DND-41 (cell line): ENCODE results near the gene GPC6.

ENCODE experiments used
- ATAC-seq: fragments of 200-7000 bp; cut with Tn5 transposase; 3 replicates; pipeline ENCODE4 v1.9.1; 2021; ENCODE audit warnings: low read depth; ENCODE audit not compliant: insufficient read depth
- DNase-seq: peaks from one replicate; pipeline ENCODE4 v3.0.0-alpha.2; 2020
- H2AFZ ChIP-seq: 2 replicates; pipeline ENCODE4 v1.6.0; 2012; ENCODE audit warnings: low read depth, low read length
- H3K27ac ChIP-seq: 2 replicates; pipeline ENCODE4 v1.5.1; 2012; ENCODE audit warnings: low read length, inconsistent platforms
- H3K27me3 ChIP-seq: fragments of 200-600 bp; sonication (generic); 2 replicates; pipeline ENCODE4 v1.6.0; 2012; ENCODE audit warnings: low read length, mild to moderate bottlenecking, inconsistent platforms; ENCODE audit not compliant: insufficient read depth, poor library complexity
- H3K36me3 ChIP-seq: 2 replicates; pipeline ENCODE4 v1.5.1; 2012; ENCODE audit warnings: low read length, inconsistent platforms; ENCODE audit not compliant: insufficient read depth
- H3K4me1 ChIP-seq: 2 replicates; pipeline ENCODE4 v1.5.1; 2012; ENCODE audit warnings: mild to moderate bottlenecking, low read length; ENCODE audit not compliant: insufficient read depth
- H3K4me2 ChIP-seq: 2 replicates; pipeline ENCODE4 v1.6.0; 2012; ENCODE audit warnings: mild to moderate bottlenecking, moderate library complexity, low read length, inconsistent platforms; ENCODE audit not compliant: insufficient read depth
- H3K4me3 ChIP-seq, 2 experiments: fragments of 200-600 bp in 1 of 2; shearing (Covaris generic) in 1 of 2; 2 replicates each; pipeline ENCODE4 v1.5.1; 2012 to 2016; ENCODE audit warnings: inconsistent platforms in 2 of 2, low read length in 2 of 2, mild to moderate bottlenecking in 2 of 2, low read depth in 1 of 2, moderate library complexity in 1 of 2
- H3K79me2 ChIP-seq: 2 replicates; pipeline ENCODE4 v1.6.0; 2012; ENCODE audit warnings: low read length, inconsistent platforms; ENCODE audit not compliant: insufficient read depth
- H3K9ac ChIP-seq: 2 replicates; pipeline ENCODE4 v1.6.0; 2012; ENCODE audit warnings: low read depth, mild to moderate bottlenecking, inconsistent platforms, low read length, moderate library complexity
- H3K9me3 ChIP-seq: 2 replicates; pipeline ENCODE4 v1.5.1; 2012; ENCODE audit warnings: low read length, moderate library complexity, mild to moderate bottlenecking, inconsistent platforms; ENCODE audit not compliant: insufficient read depth, severe bottlenecking
- H4K20me1 ChIP-seq: 2 replicates; pipeline ENCODE4 v1.6.0; 2012; ENCODE audit warnings: low read length; ENCODE audit not compliant: insufficient read depth
- EZH2 ChIP-seq: IDR thresholded peaks from 3 replicates; pipeline ENCODE4 v1.6.1; 2012; ENCODE audit warnings: borderline replicate concordance, low read depth, mild to moderate bottlenecking, moderate library complexity, low read length, inconsistent platforms; ENCODE audit not compliant: severe bottlenecking
- TF ChIP-seq, protein P1 (sequence below): IDR thresholded peaks from 2 replicates; pipeline ENCODE4 v1.5.1; 2012; ENCODE audit warnings: borderline replicate concordance, low read length, moderate library complexity, mild to moderate bottlenecking; ENCODE audit not compliant: poor library complexity, severe bottlenecking; ENCODE audit errors: extremely low read depth

GPC6 gene

DNA sequence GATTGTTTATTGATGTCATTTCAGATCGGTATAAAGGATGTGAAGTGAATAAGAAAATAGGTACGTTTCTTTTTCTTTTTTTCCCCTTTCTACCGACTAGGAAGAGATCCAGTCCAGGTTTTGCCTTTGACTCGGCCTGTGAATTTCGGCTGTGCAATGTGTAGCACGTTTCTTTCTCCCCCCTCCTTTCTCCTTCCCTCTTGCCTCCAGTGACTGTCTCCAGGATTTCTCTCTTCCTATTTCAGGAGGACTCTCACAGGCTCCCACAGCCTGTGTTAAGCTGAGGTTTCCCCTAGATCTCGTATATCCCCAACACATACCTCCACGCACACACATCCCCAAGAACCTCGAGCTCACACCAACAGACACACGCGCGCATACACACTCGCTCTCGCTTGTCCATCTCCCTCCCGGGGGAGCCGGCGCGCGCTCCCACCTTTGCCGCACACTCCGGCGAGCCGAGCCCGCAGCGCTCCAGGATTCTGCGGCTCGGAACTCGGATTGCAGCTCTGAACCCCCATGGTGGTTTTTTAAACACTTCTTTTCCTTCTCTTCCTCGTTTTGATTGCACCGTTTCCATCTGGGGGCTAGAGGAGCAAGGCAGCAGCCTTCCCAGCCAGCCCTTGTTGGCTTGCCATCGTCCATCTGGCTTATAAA lies at the start of gene GPC6:
Gene GPC6, plus strand, starts transcription at position 185 of the 657 bp plus-strand sequence.
- no peak within 1 kb of the TSS for H3K9ac ChIP-seq
- DNase-seq (no peak), ATAC-seq (no peak)
- H3K27ac ChIP-seq: no peak within 1 kb of the TSS
- TF ChIP-seq EZH2: no peak
- TF ChIP-seq, protein P1, sequence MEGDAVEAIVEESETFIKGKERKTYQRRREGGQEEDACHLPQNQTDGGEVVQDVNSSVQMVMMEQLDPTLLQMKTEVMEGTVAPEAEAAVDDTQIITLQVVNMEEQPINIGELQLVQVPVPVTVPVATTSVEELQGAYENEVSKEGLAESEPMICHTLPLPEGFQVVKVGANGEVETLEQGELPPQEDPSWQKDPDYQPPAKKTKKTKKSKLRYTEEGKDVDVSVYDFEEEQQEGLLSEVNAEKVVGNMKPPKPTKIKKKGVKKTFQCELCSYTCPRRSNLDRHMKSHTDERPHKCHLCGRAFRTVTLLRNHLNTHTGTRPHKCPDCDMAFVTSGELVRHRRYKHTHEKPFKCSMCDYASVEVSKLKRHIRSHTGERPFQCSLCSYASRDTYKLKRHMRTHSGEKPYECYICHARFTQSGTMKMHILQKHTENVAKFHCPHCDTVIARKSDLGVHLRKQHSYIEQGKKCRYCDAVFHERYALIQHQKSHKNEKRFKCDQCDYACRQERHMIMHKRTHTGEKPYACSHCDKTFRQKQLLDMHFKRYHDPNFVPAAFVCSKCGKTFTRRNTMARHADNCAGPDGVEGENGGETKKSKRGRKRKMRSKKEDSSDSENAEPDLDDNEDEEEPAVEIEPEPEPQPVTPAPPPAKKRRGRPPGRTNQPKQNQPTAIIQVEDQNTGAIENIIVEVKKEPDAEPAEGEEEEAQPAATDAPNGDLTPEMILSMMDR: no peak
- no peaks in the 10 kb centered on the region for H3K9me3 ChIP-seq
- no peaks in the 10 kb centered on the region for H4K20me1 ChIP-seq
- no peak within 1 kb of the TSS for H3K4me3 ChIP-seq
- no peaks in the 10 kb centered on the region for H3K4me1 ChIP-seq
- H3K79me2 ChIP-seq: no peaks in the 10 kb centered on the region
- H3K36me3 ChIP-seq: no peaks in the 10 kb centered on the region
- no peak within 1 kb of the TSS for H2AFZ ChIP-seq
- H3K27me3 ChIP-seq: no peaks in the 10 kb centered on the region
- H3K4me2 ChIP-seq: no peak within 1 kb of the TSS

DNA sequence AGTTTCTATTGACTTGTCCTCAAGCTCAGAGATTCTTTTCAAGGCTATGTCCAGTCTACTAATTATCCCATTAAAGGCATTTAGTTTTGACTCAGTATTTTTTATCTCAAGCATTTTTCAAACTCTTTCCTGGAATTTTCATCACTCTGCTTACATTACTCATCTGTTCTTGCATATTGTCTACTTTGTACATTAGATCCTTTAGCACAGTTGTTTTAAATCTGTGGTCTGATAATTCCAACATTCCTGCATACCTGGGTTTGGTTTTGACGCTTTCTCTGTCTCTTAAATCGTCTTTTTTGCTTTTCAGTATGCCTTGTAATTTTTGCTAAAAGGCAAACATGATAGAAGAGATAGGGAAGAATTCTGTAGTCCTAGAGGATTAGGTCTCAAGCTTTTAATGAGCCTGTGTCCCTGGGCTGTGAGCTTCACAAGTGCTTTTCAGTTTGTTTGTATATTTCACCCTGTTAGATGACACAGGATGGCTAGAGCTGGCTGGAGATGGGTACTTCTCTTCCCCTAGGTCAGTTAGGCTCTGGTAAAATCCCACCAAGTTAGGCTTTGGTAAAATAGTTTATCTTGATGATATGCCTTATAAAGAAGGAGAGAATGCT lies 46.1 kb upstream of the GPC6 start:
- DNase-seq (no peak), ATAC-seq (no peak)
- H3K9me3 ChIP-seq: no peaks in the 10 kb centered on the region
- H3K9ac ChIP-seq: no peak overlapping the region
- H3K27me3 ChIP-seq: no peaks in the 10 kb centered on the region
- TF ChIP-seq, protein P1: no peak
- no peaks in the 10 kb centered on the region for H3K4me1 ChIP-seq
- no peak overlapping the region for H3K4me3 ChIP-seq
- H2AFZ ChIP-seq: no peak overlapping the region
- no peaks in the 10 kb centered on the region for H4K20me1 ChIP-seq
- H3K36me3 ChIP-seq: no peaks in the 10 kb centered on the region
- H3K27ac ChIP-seq: no peak overlapping the region
- H3K4me2 ChIP-seq: no peak overlapping the region
- no peaks in the 10 kb centered on the region for H3K79me2 ChIP-seq

DNA sequence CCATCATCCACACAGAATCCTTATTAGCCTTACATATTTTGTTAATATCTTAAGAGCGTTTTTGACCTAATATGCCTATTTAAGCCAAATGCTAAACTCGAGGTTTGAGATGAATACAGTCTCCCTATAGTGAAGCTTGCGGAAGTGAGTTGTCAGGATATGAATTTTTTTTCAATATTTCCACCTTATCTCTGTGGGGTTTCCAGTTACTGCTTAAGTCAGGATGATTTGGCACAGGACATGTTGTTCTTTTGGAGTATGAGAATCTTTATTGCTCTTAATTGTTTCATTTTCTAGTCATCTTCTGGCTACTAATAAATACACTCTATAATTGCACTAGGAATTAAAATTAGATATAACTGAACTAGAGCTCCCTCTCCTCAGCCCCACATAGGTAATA lies 44.2 kb upstream of the GPC6 start:
- no peak for DNase-seq
- no peak for ATAC-seq
- Histone ChIP-seq H3K4me1 (no peaks in the 10 kb centered on the region), H3K36me3 (no peaks in the 10 kb centered on the region), H3K79me2 (no peaks in the 10 kb centered on the region), H2AFZ (no peak overlapping the region), H3K27me3 (no peaks in the 10 kb centered on the region), H3K27ac (no peak overlapping the region), H3K4me2 (no peak overlapping the region), H3K9ac (no peak overlapping the region), H4K20me1 (no peaks in the 10 kb centered on the region), H3K4me3 (no peak overlapping the region), H3K9me3 (no peaks in the 10 kb centered on the region)
- TF ChIP-seq, protein P1: no peak
- no peak for TF ChIP-seq EZH2

DNA sequence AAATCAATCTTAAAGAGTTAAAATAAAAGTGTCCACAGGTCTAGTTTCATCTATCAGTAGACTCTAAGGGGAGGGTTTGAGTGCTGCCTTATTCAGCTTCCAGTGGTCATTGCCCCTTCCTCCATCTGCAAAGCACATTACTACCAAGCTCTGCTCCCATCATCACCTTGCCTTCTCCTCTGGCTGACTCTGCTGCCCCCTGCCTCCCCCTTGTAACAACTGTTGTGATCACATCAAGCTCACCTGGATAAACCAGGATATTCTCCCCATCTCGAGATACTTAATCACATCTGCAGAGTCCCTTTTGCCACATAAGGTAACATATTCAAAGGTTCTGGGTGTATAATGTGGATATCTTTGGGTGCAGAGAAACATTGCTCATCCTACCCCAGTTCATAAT lies 43.3 kb upstream of the GPC6 start:
- DNase-seq (no peak), ATAC-seq (no peak)
- Histone ChIP-seq H3K79me2 (no peaks in the 10 kb centered on the region), H3K4me3 (no peak overlapping the region), H3K4me1 (no peaks in the 10 kb centered on the region), H2AFZ (no peak overlapping the region), H3K9me3 (no peaks in the 10 kb centered on the region), H3K36me3 (no peaks in the 10 kb centered on the region), H3K4me2 (no peak overlapping the region), H3K27ac (no peak overlapping the region), H3K9ac (no peak overlapping the region), H3K27me3 (no peaks in the 10 kb centered on the region), H4K20me1 (no peaks in the 10 kb centered on the region)
- TF ChIP-seq, protein P1: no peak
- no peak for TF ChIP-seq EZH2
